GM19099 (cell line): ENCODE measurements around the gene STAT3.

Experiments used
- POLR2A ChIP-seq: IDR thresholded peaks from 3 replicates; pipeline ENCODE4 v1.6.1; 2011; ENCODE audit warnings: low read depth; ENCODE audit not compliant: insufficient read length; ENCODE audit errors: extremely low read depth

Gene STAT3

DNA sequence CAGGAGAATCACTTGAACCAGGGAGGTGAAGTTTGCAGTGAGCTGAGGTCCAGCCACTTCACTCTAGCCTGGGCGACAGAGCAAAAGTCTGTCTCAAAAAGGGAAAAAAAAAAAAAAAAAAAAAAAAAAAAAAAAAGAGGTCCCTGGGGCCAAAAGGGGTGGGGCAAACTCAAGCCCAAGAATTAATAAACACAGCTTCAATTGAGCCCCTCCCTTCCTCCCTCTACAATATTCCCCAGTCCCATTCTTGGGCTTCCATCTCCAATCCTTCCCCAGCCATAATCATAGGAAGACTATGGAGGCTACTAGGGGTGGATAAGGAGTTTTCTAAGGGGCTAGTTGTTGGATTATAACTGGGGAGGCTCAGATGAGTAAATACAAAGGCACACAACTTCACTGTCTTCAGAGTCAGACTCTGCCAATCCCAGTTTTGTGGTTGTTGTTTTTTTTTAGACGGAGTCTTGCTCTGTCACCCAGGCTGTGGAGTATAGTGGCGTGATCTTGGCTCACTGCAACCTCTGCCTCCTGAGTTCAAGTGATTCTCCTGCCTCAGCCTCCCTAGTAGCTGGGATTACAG lies 25.3 kb upstream of the STAT3 start:
- TF ChIP-seq POLR2A = no peak

- TF ChIP-seq POLR2A = no peak
Measured at GRCh38 chr17:42411905-42412679, 23.9 kb upstream of the STAT3 start.

DNA sequence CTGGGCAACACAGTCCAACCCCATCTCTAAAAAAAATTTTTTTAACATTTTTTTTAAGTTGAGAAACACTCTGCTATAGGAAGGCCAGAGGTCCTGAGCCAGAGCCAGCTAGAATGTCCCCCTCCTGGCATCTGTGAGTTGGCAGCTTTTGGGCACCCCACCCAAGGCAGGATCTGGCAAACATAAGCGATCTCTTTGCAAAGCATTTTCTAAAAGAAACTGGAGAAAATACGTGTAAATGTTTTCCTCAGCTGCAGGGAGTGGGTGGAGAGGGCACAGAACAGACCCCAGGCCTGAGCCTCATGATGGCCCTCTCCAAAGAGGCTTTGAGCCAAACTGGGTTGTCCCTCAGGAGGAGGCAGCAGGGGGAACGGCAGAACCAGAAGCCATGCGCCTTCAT lies 23.1 kb upstream of the STAT3 start:
- TF ChIP-seq POLR2A = no peak

GRCh38 chr17:42410319-42410685 lies 22.1 kb upstream of the STAT3 start:
- no peak for TF ChIP-seq POLR2A

DNA sequence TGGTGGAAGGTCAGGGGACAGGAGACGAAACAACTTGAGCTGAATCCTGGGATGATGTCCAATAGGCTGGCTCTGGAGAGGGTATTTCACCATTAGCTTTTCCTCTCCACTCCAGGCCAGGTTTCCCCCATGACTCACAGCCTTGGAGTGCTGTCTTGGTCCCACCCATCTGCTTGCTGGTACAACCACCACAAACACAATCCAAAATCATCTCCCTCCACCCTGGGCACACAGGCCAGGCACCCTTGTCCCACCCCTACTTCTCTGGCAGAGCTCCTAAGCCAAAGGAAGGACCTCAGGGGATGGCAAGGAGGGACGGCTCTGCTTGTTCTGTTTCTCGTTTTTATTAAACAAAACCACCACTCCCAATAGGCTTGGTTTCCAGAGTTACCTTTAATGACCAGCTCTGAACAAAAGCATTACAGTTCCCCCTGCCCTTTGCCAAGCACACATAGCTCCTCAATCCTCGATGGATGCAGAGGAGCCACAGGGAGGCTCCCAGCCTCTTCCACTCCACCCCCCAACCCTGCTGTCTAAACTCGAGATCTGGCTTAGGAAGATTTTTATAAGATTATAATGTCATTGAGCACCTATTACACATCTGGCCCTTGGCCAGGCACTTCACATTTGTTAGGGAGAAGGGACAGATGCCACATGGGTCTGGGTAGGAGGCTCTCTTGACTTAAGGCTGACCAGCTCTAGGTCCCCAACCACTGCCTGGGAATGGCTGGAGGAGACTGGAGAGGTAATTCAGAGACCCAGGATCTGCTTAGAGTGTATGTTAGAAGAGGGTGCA lies 21.5 kb upstream of the STAT3 start:
- no peak for TF ChIP-seq POLR2A

DNA sequence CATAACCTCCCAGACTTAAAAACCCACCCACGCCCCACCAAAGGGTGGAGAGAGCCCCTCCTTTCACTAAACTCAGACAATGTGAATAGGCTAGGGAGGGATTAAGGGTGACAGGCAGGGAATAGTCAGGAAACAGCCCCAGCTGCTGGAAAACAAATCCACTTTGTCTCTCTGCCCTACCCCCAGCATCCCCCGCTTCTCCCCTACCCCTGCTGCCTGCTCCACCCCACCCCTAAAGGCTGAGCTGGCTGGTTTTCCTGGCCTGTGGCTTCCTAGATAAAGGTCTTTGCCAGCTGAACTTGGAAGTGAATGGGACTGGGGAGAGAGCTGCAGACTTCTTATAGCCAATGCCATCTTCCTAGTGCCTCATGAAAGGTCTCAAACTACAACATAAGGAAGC lies 19.8 kb upstream of the STAT3 start:
- TF ChIP-seq POLR2A = no peak

GRCh38 chr17:42407289-42407836 lies 19.1 kb upstream of the STAT3 start:
- no peak for TF ChIP-seq POLR2A

- no peak for TF ChIP-seq POLR2A
Measured at GRCh38 chr17:42406615-42407288, 18.5 kb upstream of the STAT3 start.

- no peak for TF ChIP-seq POLR2A
Measured at GRCh38 chr17:42405963-42406495, 17.8 kb upstream of the STAT3 start.

GRCh38 chr17:42405076-42405475 lies 16.8 kb upstream of the STAT3 start:
- no peak for TF ChIP-seq POLR2A

DNA sequence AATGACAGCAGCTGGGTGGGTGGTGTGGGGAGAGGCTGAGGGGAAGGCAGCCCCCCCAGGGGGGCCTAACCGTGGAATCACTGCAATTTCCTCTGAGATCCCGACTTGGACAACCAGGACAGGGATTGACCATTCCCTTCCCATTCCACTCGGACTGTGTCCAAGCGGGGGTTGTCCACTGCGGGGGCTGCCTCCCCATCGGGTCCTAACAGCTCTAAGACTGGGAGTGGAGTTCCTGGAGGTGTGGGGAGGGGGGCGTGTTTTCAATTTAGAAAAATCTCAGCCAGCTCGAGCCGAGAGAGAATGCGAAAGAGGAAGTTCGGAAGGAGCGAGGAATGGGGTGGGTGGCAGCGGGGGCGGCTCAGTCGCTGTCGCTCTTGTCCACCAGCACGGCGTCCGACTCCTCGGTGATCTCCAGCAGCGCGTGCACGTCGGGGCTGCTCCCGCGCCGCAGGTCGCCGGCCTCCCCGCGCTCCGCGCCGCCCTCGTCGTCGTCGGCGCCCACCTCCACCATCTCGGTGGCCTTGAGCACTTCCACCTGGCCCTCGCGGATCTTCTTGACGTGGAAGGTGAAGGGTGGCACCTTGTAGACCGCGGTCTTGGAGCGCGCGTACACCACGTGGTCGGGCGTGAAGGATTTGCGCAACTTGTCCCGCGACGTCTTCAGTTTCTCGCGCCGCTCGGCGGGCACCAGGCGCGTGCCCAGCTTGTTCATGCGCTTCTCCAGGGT lies 16.2 kb upstream of the STAT3 start:
- TF ChIP-seq POLR2A = no peak

GRCh38 chr17:42403150-42403549 lies 14.9 kb upstream of the STAT3 start:
- TF ChIP-seq POLR2A = no peak

- no peak for TF ChIP-seq POLR2A
Measured at GRCh38 chr17:42402117-42402516, 13.9 kb upstream of the STAT3 start.
